CD4-positive, alpha-beta T cell treated with Interleukin-15 for 1 hour (primary cell): ENCODE results near the gene KRT4.
"Not testable (repeated sequence)": the region's sequence is repeated elsewhere in the genome, so short reads cannot be mapped to it uniquely, and the experiment has no call there.

Source experiments
- DNase-seq: peaks from one replicate; pipeline ENCODE4 v3.0.0-alpha.2; 2020

The KRT4 gene

DNA sequence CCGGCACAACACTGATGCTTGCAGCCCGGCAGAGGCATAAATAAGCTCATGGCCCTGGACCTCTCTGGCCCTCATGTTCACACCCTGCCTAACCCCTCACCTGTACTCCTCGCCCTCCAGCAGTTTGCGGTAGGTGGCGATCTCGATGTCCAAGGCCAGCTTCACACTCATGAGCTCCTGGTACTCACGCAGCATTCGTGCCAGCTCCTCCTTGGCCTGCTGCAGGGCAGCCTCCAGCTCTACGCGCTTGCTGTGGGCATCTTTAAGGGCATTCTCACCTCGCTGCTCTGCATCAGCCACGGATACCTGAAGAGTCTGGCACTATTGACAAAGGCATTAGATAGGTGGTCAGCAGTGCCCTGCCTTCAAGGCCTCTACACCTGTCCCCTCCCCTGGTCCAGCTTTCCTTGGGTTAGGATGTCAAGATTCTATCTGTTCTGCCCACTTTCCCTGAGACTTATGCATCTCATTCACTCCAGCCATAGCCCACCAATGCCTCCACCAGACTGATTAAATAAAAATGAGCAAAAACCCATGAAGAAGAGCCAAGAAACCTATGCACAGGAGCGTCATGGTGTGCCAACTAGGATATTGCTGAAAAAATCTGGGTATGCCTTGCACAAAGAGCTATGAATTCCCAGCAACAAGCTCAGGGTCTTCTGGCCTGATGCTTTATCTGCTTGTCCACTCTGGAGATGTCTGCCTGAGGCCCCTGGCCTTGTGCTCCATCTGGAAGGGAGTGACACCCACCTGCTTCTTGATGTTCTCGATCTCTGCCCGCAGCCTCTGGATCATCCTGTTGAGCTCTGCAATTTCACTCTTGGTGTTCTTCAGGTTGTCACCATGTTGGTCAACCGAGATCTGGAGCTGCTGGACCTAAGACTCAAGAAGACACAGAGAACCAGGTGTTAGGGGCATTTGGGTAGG lies 6.1 kb downstream of the KRT4 start:
- no peak for DNase-seq

GRCh38 chr12:52806821-52807543 lies 6.9 kb downstream of the KRT4 start:
- no peak for DNase-seq

DNA sequence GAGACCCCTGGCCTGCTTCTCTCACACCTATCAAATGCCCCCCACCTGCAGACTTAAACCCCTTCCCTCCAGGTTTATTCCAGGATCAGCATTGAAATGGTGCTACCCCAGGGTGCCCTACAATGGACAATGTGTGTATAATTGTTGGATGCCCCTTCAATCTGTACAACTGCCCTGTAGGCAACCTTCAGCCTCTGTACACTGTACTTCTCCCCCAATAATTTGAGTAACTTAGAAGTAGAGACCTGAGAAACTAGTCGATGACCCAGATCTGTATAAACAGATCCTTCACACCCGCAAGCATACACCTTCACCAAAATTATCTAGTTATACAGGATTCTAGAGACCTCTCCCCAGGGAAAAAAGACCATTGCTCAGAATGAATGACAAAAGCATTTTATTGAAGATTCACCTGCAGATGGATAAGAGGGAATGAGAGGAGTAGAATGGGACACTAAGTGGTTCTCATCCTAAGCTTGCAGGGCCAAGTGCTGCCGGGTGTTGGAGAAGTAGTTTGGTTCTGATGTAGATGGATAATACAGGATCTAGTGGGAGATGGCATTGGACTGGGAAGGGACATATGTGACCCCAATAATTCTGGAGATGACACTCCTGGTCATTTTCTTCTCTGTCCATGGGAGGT lies 7.6 kb downstream of the KRT4 start:
- no peak for DNase-seq

DNA sequence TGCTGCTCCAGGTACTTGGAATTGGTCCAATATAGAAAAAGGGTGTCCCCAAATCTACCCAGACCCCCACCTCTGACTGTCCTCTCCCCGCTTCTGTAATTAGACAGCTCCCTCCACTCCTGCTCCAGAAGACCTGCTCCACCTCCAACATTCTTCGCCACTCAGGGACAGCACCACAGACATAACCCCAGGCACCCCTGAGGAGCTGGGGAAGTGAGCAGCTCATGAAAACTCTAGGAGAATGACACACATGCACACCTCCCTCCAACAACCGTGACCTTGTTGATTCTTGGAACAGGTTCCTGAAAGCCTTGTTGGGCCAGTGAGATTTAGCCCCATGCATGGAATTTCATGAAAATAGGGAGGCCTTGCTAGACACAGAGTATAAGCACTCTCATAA lies 8.2 kb downstream of the KRT4 start:
- DNase-seq = no peak

GRCh38 chr12:52805000-52805399 lies 8.9 kb downstream of the KRT4 start:
- DNase-seq = no peak

DNA sequence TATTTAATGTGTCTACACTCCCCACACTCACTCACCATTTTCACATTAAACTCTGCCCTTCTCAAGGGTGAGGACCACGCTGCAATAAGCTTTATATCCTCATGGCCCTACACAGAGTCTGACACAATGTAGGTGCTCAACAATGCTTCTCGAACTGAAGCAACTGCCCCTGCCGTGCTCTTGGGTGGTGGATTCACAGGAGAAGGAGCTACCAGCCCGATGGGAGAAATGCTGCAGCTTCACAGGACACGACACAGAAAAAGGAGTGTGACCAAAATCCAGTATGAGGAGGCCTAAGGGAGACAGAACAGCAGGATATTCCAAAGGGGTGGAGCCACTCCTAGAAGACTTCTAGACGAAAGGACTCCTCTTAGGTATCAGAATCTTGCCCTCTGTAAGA lies 11.5 kb downstream of the KRT4 start:
- no peak for DNase-seq

- no peak for DNase-seq
Measured at GRCh38 chr12:52801773-52802172, 12.1 kb downstream of the KRT4 start.

DNA sequence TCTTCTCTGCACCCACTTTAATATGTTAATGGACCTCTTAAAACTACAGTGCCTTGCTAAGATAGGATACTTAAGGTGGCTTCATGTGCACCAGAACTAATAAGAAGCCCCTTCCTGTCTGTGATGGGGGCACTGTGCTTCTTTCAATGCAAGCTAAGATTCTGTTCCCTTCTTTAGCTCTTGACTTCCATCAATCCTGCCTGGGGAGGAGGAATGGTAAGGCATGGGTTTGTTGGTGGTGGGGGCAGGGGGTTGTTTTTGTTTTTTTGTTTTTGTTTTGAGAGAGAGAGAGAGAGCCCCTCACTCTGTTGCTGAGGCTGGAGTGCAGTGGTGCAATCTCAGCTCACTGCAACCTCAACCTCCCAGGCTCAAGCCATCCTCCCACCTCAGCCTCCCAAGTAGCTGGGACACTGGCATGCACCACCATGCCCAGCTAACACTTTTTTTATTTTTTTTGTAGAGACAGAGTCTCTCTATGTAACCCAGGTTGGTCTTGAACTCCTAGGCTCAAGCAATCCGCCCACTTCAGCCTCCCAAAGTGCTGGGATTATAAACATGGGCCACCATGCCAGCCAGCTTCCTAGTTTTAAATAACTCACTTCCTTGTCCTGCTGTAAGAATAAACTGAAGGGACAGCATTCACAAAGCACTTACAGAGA lies 13.5 kb downstream of the KRT4 start:
- no peak for DNase-seq

GRCh38 chr12:52799505-52800211 lies 14.3 kb downstream of the KRT4 start:
- DNase-seq = no peak

- no peak for DNase-seq
Measured at GRCh38 chr12:52798671-52799504, 15.0 kb downstream of the KRT4 start.

DNA sequence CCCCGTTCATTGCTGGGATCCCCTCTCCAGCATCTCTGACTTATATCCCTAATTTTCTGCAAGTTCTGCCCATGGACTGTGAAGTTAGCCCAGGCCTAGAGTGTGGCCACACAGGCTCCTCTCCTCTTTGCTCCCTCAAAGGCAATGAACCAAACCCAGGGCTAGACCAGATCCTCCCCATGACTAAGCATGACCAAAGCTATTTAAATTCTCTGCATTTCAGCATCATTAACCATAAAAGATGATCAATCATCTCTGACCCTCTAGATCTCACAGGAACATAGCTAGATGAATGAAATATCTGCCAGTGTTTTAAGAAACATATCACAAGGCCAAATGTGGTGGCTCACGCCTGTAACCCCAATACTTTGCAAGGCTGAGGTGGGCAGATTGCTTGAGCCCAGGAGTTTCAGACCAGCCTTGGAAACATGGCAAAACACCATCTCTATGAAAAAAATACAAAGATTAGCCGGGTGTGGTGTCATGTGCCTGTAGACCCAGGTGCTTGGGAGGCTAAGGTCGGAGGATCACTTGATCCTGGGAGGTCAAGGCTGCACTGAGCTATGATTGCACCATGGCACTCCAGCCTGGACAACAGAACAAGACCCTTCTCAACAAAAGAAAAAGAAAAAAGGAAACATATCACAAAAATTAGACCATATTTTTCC lies 15.8 kb downstream of the KRT4 start:
- no peak for DNase-seq

DNA sequence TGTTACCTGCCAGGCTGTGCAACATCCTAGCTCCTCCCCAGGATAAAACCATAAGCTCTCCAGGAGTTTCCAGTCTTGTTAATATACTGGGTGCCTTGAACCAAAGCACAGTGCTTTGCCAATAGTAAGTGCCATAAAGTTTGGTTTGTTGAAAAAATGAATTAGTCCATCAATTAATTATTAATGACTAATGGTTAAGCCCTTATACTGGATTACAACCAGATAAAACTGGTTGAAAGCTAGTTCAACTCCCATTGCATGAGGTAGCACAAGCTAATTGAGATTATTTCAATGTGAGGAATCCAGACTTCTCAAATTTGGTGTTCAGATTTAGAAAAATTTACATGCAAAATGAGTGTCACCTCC lies 16.4 kb downstream of the KRT4 start:
- DNase-seq = no peak

DNA sequence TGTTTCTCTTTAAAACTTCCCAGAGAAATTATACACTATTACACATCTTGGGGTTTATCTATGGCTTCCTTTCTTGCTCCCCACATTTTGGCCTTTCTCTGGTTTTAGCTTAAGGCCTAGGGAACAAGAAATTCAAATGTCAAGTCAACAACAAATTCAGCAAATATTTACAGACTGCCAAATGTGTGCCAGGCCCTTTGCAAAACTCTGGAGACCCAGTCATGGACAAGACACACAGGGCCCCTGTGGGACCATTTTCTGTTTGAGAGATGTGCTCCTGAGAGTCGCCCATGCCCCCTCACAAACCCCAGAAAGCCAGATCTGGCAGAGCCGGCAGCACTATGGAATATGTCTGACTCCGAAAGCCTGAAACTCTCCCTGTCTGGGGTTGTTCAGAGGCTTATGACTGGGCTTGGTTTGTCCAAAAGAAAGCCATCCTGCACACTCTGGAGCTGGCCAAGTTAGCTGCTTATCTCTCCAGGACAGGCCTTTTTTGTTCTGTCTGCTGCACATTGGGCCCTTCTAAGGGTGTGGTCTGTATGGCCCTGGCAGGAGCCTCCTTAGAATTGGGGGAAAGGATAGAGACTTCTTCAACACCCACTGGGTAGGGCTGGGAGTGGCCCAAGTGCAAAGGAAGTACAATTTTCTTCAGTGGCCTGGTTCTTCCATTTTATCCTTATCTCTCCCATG lies 16.9 kb downstream of the KRT4 start:
- DNase-seq = no peak

DNA sequence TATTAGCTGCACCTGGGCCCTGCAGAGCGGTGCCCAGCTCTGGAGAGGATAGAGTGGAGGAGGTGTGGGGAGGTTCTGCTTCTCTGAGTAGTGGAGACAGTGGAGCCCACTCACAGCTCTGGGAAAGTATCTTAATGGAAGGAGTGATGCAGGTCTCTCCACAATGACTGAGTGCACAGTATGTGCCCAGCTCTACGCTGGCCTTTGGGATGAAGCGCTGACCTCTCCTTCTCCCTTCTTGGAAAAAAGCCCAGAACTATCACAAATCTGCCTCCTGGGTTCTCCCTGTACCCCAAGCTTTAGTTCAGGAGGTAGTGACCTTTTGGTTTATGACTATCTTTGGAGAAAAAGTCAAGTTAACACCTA lies 17.5 kb downstream of the KRT4 start:
- no peak for DNase-seq

DNA sequence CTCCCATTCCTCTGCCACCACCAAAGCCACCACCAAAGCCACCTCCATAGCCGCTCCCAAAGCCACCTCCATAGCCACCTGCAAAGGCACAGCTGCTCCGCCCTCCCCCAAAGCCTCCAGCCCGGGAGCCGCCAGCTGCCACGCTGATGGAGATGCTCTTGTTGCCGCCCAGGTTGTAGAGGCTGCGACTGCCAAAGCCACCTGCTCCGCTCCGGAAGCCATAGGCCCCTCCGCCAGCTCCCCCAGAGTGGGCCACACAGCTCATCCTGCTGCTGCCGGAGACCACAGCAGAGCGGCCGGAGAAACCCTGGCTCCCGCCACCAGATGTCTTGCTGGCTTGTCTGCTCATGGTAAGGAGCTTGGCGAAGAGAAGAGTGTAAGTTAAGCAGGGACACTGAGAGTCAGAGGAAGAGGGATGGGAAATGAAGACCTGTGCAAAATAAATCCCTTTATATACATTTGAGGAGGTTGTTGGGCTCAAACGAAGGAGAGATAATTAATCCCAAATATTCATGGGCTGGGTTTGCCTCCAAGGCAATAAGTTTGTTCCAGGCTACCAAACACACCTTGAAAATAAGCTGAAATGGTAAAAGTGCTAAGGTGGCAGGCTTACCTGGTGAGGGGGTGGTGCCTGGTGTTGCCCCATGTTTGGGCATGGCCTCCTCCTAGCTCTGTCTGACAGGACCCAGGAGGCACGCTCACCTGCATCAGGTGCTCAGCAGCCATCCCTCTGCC lies 18.1 kb downstream of the KRT4 start, which contains the start of gene KRT3:
TSS of gene KRT3 (minus strand) at position 424 of the 735 bp plus-strand sequence. CDS start at position 349, 75 bp downstream.
- no peak for DNase-seq

DNA sequence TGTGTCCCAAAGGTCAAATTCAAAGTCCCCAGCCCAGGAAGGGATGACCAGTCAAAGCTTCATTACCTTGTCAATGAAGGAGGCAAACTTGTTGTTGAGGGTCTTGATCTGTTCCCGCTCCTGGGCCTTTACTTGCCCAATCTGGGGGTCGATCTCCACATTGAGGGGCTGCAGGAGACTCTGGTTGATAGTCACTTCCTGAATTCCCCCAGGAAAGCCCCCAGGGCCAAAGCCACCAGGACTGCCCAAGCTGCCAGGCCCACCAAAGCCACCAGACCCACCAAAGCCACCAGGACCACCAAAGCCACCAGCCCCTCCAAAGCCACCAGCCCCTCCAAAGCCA lies 18.6 kb downstream of the KRT4 start:
- DNase-seq = not testable (repeated sequence)

DNA sequence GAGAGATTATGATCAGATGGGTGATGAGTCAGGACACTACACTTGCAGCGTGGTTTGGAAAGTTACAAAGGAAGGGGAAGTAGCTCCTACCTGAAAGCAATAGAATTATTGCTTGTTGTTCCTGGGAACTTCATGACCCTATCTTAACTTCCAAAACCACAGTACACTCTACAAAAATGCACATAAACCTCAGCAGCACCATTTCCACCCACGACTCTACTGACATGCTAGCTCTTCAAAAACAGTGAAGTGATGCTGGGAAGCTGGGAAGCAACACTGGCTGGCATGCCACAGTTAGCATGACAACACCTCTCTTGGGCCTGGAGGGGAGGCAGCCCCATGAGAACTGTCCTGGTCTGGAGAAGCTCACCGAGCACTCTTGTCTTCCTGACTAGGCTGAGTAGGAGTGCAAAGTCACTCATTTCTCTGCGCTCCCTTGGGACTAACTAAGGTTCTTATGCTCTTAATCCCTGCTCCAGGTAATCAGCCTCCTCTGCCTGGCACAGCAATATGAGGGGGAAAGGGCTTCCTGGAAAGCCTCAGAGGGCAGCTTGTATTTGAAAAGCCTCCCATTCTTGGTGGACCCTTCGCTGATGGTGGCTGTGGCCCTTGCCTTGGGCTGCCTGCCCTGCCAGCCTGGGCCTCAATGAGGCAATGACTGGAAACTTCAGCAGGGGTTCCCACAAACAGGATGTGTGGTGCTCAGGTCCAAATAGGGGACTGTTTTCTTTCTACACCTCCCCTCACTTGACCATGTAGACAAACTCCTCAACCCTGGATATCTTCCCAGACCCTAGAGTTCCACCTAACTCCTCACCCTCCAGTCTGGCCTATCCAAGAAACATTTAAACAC lies 19.2 kb downstream of the KRT4 start:
- DNase-seq = no peak

- DNase-seq = no peak
Measured at GRCh38 chr12:52792185-52793029, 21.5 kb downstream of the KRT4 start.
